SK-N-SH (cell line): Measurements from ENCODE around the gene ACTC1.

Experiments used
- EP300 ChIP-seq, 2 experiments: IDR thresholded peaks; 2 replicates each; pipeline versions ENCODE4 v1.4.0 to v1.6.1; 2012; ENCODE audit warnings: borderline replicate concordance in 1 of 2, low read depth in 1 of 2, low read length in 1 of 2
- POLR2AphosphoS5 ChIP-seq: IDR thresholded peaks from 2 replicates; pipeline ENCODE4 v1.6.1; 2012; ENCODE audit warnings: low read depth, low read length
- RFX5 ChIP-seq: IDR thresholded peaks from 2 replicates; pipeline ENCODE4 v1.6.1; 2012; ENCODE audit warnings: mild to moderate bottlenecking, improper control_type of control experiment, low read length

DNA sequence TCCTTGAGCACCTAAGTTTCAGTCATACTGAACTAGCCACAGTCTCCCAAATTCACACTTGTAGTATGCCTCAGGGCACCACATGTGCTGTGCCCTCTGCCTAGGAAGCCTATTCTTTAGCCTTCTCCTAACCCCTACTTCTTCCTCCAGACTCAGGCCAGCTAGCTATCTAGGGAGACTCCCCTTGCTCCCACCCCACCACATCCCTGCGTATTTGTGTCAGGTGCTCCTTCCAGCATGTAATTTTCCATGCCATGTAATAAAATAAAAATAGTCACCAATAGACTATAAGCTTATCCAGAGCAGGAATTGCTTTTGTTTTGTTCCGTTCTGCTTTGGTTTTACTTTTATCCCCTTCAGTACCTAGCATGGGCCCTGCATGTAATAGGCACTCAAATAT, 25.6 kb downstream of the ACTC1 start:
- TF ChIP-seq EP300 (IDR thresholded peaks at IDR 0.05; ENCODE audit: borderline replicate concordance in 1 of 2, low read depth in 1 of 2, low read length in 1 of 2) (no peak), RFX5 (no peak), POLR2AphosphoS5 (no peak)
